Trophoblast cell (in vitro differentiated cells and primary cell): Measurements from ENCODE around the gene CLK1.
A peak's percentile ranks its signal among the peaks of the same experiment; 100 is the strongest.

ENCODE experiments used
- DNase-seq, 2 donors: peaks; one replicate each; pipeline ENCODE4 v3.0.0-alpha.2; 2016
- H2AFZ ChIP-seq: 2 replicates; pipeline ENCODE4 v1.6.1; 2013; ENCODE audit warnings: low read length, moderate library complexity, mild to moderate bottlenecking; ENCODE audit not compliant: insufficient read depth, poor library complexity
- H2AK5ac ChIP-seq: 2 replicates; pipeline ENCODE4 v1.6.1; 2013; ENCODE audit warnings: mild to moderate bottlenecking, low read length
- H2BK120ac ChIP-seq: 2 replicates; pipeline ENCODE4 v1.6.1; 2013; ENCODE audit warnings: low read length, mild to moderate bottlenecking, moderate library complexity; ENCODE audit not compliant: insufficient read depth, poor library complexity
- H2BK12ac ChIP-seq: 2 replicates; pipeline ENCODE4 v1.6.1; 2013; ENCODE audit warnings: mild to moderate bottlenecking, low read length, moderate library complexity
- H2BK5ac ChIP-seq: 2 replicates; pipeline ENCODE4 v1.6.1; 2013; ENCODE audit warnings: low read length, low read depth, moderate library complexity, mild to moderate bottlenecking; ENCODE audit not compliant: poor library complexity
- H3K14ac ChIP-seq: 2 replicates; pipeline ENCODE4 v1.6.1; 2013; ENCODE audit warnings: mild to moderate bottlenecking, low read length
- H3K18ac ChIP-seq: 2 replicates; pipeline ENCODE4 v1.6.1; 2013; ENCODE audit warnings: mild to moderate bottlenecking, low read length
- H3K23ac ChIP-seq: 2 replicates; pipeline ENCODE4 v1.6.1; 2013; ENCODE audit warnings: low read length
- H3K27ac ChIP-seq: 2 replicates; pipeline ENCODE4 v1.5.1; 2013; ENCODE audit warnings: low read depth, mild to moderate bottlenecking, inconsistent platforms, low read length, moderate library complexity
- H3K27me3 ChIP-seq: 2 replicates; pipeline ENCODE4 v1.6.1; 2013; ENCODE audit warnings: inconsistent platforms, mild to moderate bottlenecking, low read length, moderate library complexity; ENCODE audit not compliant: insufficient read depth
- H3K36me3 ChIP-seq, 2 experiments: 1 replicate in 1 of 2; 2 replicates in 1 of 2; pipeline ENCODE4 v1.6.1; 2013; ENCODE audit warnings: low read length in 2 of 2, mild to moderate bottlenecking in 2 of 2, moderate library complexity in 1 of 2; ENCODE audit not compliant: insufficient read depth in 2 of 2, control insufficient read depth in 1 of 2
- H3K4ac ChIP-seq: 2 replicates; pipeline ENCODE4 v1.6.1; 2013; ENCODE audit warnings: low read depth, mild to moderate bottlenecking, low read length, moderate library complexity
- H3K4me1 ChIP-seq, 2 experiments: 1 replicate in 1 of 2; 2 replicates in 1 of 2; pipeline ENCODE4 v1.6.1; 2013; ENCODE audit warnings: low read length in 2 of 2, mild to moderate bottlenecking in 2 of 2, moderate library complexity in 1 of 2; ENCODE audit not compliant: insufficient read depth in 2 of 2, control insufficient read depth in 1 of 2
- H3K4me2 ChIP-seq: 2 replicates; pipeline ENCODE4 v1.6.1; 2013; ENCODE audit warnings: inconsistent platforms, mild to moderate bottlenecking, low read length, moderate library complexity
- H3K4me3 ChIP-seq: 2 replicates; pipeline ENCODE4 v1.5.1; 2013; ENCODE audit warnings: mild to moderate bottlenecking, low read depth, low read length, inconsistent platforms
- H3K79me1 ChIP-seq: one replicate; pipeline ENCODE4 v1.6.1; 2013; ENCODE audit warnings: low read length
- H3K79me2 ChIP-seq: 2 replicates; pipeline ENCODE4 v1.6.1; 2013; ENCODE audit warnings: low read length, mild to moderate bottlenecking; ENCODE audit not compliant: control insufficient read depth, insufficient read depth, poor library complexity
- H3K9ac ChIP-seq: 2 replicates; pipeline ENCODE4 v1.6.1; 2013; ENCODE audit warnings: mild to moderate bottlenecking, low read length
- H3K9me3 ChIP-seq: 2 replicates; pipeline ENCODE4 v1.6.1; 2013; ENCODE audit warnings: low read depth, mild to moderate bottlenecking, control low read depth, inconsistent platforms, low read length; ENCODE audit not compliant: insufficient read depth
- H4K12ac ChIP-seq: 2 replicates; pipeline ENCODE4 v1.6.1; 2013; ENCODE audit warnings: low read depth, mild to moderate bottlenecking, low read length, moderate library complexity
- H4K8ac ChIP-seq: 2 replicates; pipeline ENCODE4 v1.6.1; 2013; ENCODE audit warnings: low read depth, mild to moderate bottlenecking, low read length, moderate library complexity
- H4K91ac ChIP-seq: one replicate; pipeline ENCODE4 v1.6.1; 2013; ENCODE audit warnings: low read depth, mild to moderate bottlenecking, low read length, moderate library complexity
- whole genome bisulfite sequencing: extraction: QIAGEN DNeasy Blood & Tissue Kit; methylation state at CpG from one replicate; pipeline ENCODE4 v1.1.7; 2013; ENCODE audit warnings: missing lambda C conversion rate; ENCODE audit not compliant: insufficient read length, insufficient coverage; ENCODE audit errors: extremely low coverage; 5-methylcytosine and 5-hydroxymethylcytosine counted together

The CLK1 gene

GRCh38 chr2:200878289-200878880 is 13.9 kb upstream of the CLK1 start:
- Histone ChIP-seq H3K4me1 (peaks cover 0 to 2% of the 10 kb centered on the region in 2 experiments), H3K9ac (no peak overlapping the region), H4K12ac (no peak overlapping the region), H2BK120ac (no peak overlapping the region), H3K18ac (no peak overlapping the region), H2AK5ac (no peak overlapping the region), H3K4me2 (no peak overlapping the region), H3K14ac (no peak overlapping the region), H2BK12ac (no peak overlapping the region), H4K8ac (no peak overlapping the region), H4K91ac (no peak overlapping the region), H3K23ac (no peak overlapping the region), H2AFZ (no peak overlapping the region), H2BK5ac (no peak overlapping the region), H3K4ac (no peak overlapping the region), H3K36me3 (peaks cover 7 to 15% of the 10 kb centered on the region in 2 experiments), H3K9me3 (no peaks in the 10 kb centered on the region), H3K4me3 (no peak overlapping the region), H3K27me3 (no peaks in the 10 kb centered on the region), H3K79me2 (no peaks in the 10 kb centered on the region), H3K27ac (no peak overlapping the region), H3K79me1 (no peaks in the 10 kb centered on the region)
- WGBS, result no CpG with 5 or more reads among the region's 2 CpGs
- no peak for DNase-seq

- Histone ChIP-seq H2AK5ac (no peak overlapping the region), H3K79me1 (no peaks in the 10 kb centered on the region), H3K27ac (no peak overlapping the region), H3K4me2 (no peak overlapping the region), H2BK120ac (no peak overlapping the region), H3K9me3 (no peaks in the 10 kb centered on the region), H4K8ac (no peak overlapping the region), H2BK12ac (no peak overlapping the region), H3K79me2 (no peaks in the 10 kb centered on the region), H3K18ac (no peak overlapping the region), H4K12ac (no peak overlapping the region), H3K4ac (no peak overlapping the region), H3K14ac (no peak overlapping the region), H3K36me3 (peaks cover 7 to 17% of the 10 kb centered on the region in 2 experiments), H2BK5ac (no peak overlapping the region), H2AFZ (no peak overlapping the region), H4K91ac (no peak overlapping the region), H3K9ac (no peak overlapping the region), H3K27me3 (no peaks in the 10 kb centered on the region), H3K23ac (no peak overlapping the region), H3K4me3 (no peak overlapping the region), H3K4me1 (peaks cover 0 to 2% of the 10 kb centered on the region in 2 experiments)
- no peak for DNase-seq
These were observed 13.0 kb upstream of the CLK1 start for GRCh38 chr2:200877443-200877842.

GRCh38 chr2:200873560-200873959 is 9.1 kb upstream of the CLK1 start:
- H2AFZ ChIP-seq, result no peak overlapping the region
- no peak overlapping the region for H2AK5ac ChIP-seq
- peak; percentile 68 to 77 for DNase-seq
- peaks cover 0 to 2% of the 10 kb centered on the region in 2 experiments for H3K4me1 ChIP-seq
- no peak overlapping the region for H3K4me2 ChIP-seq
- no peak overlapping the region for H3K4me3 ChIP-seq
- no peak overlapping the region for H4K8ac ChIP-seq
- H3K79me2 ChIP-seq, result no peaks in the 10 kb centered on the region
- H3K18ac ChIP-seq, result no peak overlapping the region
- no peak overlapping the region for H2BK120ac ChIP-seq
- no peak overlapping the region for H3K27ac ChIP-seq
- H2BK12ac ChIP-seq, result no peak overlapping the region
- H3K23ac ChIP-seq, result no peak overlapping the region
- H3K14ac ChIP-seq, result no peak overlapping the region
- no peaks in the 10 kb centered on the region for H3K27me3 ChIP-seq
- no CpG with 5 or more reads among the region's 6 CpGs for WGBS
- no peak overlapping the region for H3K4ac ChIP-seq
- H4K12ac ChIP-seq, result no peak overlapping the region
- H2BK5ac ChIP-seq, result no peak overlapping the region
- H3K9me3 ChIP-seq, result no peaks in the 10 kb centered on the region
- H4K91ac ChIP-seq, result no peak overlapping the region
- H3K9ac ChIP-seq, result no peak overlapping the region
- H3K79me1 ChIP-seq, result no peaks in the 10 kb centered on the region
- peaks cover 3 to 7% of the 10 kb centered on the region in 2 experiments for H3K36me3 ChIP-seq

- WGBS, result no CpG with 5 or more reads among the region's 3 CpGs
- no peak for DNase-seq
- H3K4me3 ChIP-seq, result no peak overlapping the region
These were observed 6.7 kb upstream of the CLK1 start for GRCh38 chr2:200871151-200871550.

More at GRCh38 chr2:200871151-200871550, 6.7 kb upstream of the CLK1 start:
- Histone ChIP-seq H3K79me2 (no peaks in the 10 kb centered on the region), H2BK120ac (no peak overlapping the region), H2AFZ (no peak overlapping the region), H3K4ac (no peak overlapping the region), H3K9ac (no peak overlapping the region), H2BK12ac (no peak overlapping the region), H3K18ac (no peak overlapping the region), H3K27me3 (no peaks in the 10 kb centered on the region), H4K12ac (no peak overlapping the region), H3K79me1 (no peaks in the 10 kb centered on the region), H3K4me2 (no peak overlapping the region), H2BK5ac (no peak overlapping the region), H3K14ac (no peak overlapping the region), H4K91ac (no peak overlapping the region), H3K36me3 (peaks cover 0 to 5% of the 10 kb centered on the region in 2 experiments), H3K27ac (no peak overlapping the region), H3K23ac (no peak overlapping the region), H4K8ac (no peak overlapping the region), H3K4me1 (peaks cover 0 to 2% of the 10 kb centered on the region in 2 experiments), H2AK5ac (no peak overlapping the region), H3K9me3 (no peaks in the 10 kb centered on the region)
